D721Med (cell line): ENCODE results near the gene TCAF2.
A peak's percentile ranks its signal among the peaks of the same experiment; 100 is the strongest.
"Not testable (repeated sequence)": the region's sequence is repeated elsewhere in the genome, so short reads cannot be mapped to it uniquely, and the experiment has no call there.

Source experiments
- DNase-seq: peaks from one replicate; pipeline ENCODE4 v3.0.0; 2011; ENCODE audit warnings: low spot score; ENCODE audit not compliant: insufficient read length
- FAIRE-seq: peaks from 2 replicates; lab custom pipeline; 2011; peaks lifted over from hg19 to GRCh38; lab: Jason Lieb, UNC

The TCAF2 gene

DNA sequence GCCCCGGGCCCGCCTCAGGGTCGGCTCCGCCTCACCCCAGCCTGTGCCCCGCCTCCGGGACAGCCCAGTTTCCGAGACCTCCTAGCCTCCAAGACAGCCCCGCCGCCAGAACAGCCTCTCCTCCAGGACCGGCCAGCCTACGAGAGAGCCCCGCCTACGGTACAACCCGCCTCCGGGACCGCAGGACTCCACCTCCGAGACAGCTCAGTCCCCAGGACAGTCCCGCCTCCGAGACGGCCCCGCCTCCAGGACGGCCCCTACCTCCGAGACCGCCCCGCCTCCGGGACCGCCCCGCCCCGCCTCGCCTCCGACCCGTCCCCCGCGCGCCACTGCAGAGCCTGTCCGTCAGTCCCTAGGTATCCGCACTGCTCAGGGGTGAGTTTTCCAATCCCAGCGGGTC, at the start of gene TCAF2:
TSS of gene TCAF2 (plus strand) at position 329 of the 400 bp plus-strand sequence.
- FAIRE-seq, DNase-seq: not testable (repeated sequence)

DNA sequence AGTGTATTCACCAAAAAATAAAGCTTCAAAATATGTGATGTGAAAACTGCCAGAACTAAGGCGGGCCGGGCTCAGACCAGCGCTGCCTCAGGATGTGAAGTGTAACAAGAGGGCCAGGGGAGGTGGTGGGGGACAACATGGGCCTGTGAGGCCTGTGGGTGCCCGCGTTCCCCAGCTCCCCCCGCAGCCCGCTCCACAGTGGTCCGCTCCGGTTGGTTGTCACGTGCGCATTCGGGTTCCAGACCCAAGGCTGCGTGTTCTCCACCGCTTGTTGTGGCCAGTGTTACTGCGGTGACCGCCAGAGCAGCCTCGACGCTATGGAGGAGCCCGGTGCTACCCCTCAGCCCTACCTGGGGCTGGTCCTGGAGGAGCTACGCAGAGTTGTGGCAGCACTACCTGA, 49.3 kb upstream of the TCAF2 start, which contains the start of gene CTAGE15:
TSS of gene CTAGE15 (plus strand) at position 301 of the 400 bp plus-strand sequence. CDS start at position 318, 17 bp downstream.
- FAIRE-seq, DNase-seq: not testable (repeated sequence)

DNA sequence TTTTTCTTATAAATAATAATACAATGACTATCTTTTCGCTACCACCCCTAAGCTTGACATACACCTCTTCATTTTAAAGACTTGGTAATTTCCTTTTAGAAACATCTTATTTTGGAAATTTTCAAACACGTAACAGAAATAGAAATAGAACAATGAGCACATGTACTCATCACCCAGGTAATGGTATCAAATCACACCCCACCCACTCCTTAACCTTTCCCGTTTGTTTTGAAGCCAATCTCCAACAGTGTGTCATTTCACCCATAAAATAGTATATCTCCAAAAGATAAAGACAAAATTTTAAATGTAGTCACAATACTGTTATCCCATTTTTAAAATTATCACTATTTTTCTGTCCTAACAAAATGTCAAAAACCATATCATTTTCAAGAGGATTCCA, 32.6 kb upstream of the TCAF2 start:
- peak; percentile 64 for FAIRE-seq
- not testable (repeated sequence) for DNase-seq

DNA sequence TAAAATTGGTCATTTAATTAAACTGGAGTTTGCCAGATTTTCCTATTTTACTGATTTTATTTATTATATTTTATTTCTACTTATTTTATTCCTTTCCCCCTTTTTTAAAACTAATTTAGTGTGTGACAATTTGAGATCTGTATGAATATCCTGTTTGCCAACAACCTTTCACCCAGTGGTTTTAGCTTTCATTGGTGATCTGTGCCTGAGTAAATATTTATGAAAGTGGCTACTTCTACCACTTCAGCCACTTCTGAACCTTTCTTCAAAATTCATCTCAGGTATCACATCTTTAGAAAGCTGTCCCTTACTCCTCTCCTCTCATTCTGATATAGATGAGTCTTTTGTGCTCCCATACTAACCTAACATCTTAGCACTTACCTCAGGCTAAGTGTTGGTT, 30.9 kb upstream of the TCAF2 start:
- not testable (repeated sequence) for DNase-seq
- FAIRE-seq: peak; percentile 29

DNA sequence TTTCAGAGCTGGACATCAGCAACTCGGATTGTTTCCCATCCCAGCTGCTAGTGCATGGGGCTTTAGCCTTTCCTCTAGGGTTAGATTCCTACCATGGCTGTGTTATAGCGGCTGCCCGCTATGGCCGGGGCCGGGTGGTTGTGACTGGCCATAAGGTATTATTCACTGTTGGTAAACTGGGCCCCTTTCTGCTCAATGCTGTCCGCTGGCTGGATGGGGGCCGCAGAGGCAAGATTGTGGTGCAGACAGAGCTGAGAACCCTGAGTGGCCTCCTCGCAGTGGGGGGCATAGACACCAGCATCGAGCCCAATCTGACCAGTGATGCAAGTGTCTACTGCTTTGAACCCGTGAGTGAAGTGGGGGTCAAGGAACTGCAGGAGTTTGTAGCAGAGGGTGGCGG, 22.7 kb upstream of the TCAF2 start:
- FAIRE-seq, DNase-seq: not testable (repeated sequence)

DNA sequence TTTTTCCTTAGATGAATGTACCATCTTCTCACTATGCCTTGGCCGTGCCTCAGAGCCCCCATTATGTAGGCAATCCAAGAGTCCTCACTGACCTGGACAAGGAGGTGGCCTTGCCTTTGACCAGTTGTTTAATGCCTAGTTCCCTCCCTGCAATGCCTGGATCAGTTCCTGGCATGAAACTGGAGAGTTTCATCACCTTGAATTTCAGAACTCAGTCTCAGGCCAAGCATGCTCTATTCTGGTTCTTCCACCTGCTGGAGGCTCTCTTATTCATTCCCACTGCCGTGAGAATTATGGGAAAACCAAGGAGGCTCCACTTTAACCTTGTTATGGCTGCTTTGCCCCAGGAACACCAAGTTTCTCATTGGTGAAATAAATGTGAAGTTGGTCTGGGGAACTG, 17.2 kb upstream of the TCAF2 start:
- FAIRE-seq, DNase-seq: not testable (repeated sequence)

DNA sequence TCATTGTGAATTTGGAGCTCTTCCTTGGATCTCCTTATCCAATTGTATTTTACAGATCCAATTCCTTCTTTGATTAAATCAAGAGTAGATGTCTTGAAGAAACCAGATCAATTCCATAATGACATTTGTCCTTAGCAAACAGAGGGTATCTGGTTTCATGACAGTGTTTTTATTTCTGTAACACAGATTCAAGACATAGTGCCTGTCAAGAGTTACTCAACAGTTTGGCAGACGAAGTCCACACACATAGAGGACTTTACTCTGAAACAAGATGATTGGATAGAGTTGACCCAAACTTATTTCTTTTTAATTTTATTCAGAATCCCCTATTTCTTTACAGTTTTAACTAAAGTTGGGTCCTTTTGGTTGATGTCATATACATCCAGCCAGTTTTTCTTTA, 14.7 kb upstream of the TCAF2 start:
- peak; percentile 6 for FAIRE-seq
- DNase-seq: not testable (repeated sequence)

DNA sequence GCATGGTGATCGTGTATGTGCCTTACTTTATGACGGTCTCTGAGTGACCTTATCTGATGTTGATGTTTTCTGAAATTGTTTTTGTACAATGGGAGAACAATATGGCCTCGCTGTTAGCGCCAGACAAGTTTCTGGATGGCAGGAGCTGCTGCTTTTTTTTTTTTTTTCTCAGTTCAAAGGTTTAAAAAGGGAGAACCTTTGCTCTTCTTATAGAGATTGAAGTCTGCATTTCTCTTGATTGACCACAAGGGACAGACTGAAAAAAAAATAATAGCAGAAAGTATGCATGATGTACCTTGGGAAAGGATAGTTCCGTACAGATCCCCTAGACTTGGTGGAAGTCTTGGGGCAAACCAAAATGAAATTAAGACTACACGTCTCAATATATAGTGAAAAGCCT, 5.2 kb upstream of the TCAF2 start:
- not testable (repeated sequence) for FAIRE-seq, DNase-seq

DNA sequence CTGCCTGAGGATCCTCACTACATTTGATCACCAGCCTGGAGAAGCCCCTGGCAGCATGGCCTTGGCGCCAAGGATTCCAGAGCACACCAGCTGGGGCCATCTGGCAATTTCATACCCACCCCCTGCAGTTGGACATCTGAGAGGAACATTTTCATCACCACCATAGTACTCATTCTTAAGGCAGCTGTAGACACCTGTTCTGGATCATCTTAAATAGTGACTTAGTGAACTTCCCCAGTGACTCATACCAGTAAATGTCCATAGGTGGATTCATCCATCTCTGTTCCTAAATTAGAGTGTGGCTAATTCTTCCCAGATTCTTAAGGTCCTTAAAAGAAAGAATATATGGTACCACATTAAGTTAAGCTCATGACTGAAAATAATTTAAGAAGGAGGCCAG, 3.6 kb upstream of the TCAF2 start:
- DNase-seq, FAIRE-seq: not testable (repeated sequence)

DNA sequence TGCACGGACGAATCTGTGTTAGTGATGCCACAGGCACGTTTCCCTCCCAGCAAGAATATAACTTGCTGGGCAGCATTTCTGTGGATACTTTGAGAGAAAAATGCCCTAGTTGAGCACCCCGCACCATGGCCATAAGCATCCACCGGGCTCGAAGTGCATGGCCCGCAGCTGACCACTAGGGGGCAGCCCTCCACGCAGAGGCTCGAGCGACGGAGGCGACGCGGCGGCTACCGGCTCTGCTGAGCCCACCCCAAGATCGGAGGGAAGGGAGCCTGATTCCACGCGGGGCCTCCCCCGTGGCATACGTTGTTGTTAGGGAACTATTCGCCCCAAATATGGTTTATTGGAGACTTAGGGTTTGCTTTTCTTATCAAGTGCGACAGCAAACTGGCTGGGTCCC, 716 bp upstream of the TCAF2 start:
- FAIRE-seq, DNase-seq: not testable (repeated sequence)

DNA sequence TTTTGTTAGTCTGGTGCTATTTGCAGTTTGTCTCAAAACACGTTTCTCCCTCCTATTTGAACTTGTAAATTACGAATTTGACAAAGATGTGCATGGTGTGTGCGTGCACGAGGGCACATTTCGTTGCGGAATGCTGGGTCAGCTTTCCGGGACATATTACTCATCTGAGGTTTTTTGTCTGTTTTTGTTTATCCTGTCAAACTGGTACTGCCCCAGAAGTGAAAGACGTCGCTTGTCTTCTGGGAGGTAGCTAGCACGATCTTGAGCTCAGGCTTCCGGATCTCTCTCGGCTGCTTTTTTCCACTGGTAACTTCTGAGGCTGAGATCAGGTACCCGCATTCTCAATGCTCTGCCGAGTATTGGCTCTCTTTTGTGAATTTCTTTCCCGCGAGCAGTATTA, 401 bp downstream of the TCAF2 start:
- not testable (repeated sequence) for FAIRE-seq, DNase-seq

DNA sequence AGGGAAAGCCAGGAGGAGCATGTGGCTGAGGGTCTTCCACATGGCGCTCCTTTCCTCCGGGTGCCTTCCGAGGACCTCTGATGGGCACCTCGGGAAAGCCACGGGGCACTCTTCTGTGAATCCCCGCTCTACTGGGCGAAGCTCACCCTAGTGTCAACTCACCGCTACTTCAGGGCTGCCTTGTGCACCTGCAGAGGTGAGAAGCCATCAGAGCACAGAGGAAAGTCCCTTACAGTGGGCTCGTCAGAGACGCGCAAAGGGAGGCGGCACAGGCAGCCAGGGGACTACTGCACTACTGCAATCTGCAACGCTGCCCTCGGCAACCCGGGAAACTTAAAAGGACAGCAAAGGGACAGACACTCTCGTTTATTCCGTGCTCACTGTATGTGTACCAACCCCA, 1.4 kb downstream of the TCAF2 start:
- not testable (repeated sequence) for FAIRE-seq

DNA sequence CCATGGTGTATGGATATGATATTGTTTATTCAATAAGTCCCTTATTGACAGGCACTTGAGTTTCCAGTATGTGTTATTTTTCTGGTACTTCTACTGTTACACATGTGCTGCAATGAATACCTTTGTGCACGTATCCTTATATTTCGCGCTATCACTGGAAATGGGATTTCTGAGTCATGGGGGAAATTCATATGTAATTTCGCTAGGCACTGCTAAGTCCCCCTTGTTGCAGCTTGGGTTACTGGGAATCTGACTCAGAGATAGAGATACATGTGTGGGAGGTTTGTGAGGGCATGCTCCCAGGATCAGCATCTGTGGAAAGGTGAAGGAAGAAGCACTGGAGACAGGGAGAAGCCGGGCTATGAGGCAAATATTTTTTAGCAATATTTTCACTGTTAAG, 9.9 kb downstream of the TCAF2 start:
- DNase-seq, FAIRE-seq: not testable (repeated sequence)

More for the DNA sequence above, 1.4 kb downstream of the TCAF2 start:
- not testable (repeated sequence) for DNase-seq

DNA sequence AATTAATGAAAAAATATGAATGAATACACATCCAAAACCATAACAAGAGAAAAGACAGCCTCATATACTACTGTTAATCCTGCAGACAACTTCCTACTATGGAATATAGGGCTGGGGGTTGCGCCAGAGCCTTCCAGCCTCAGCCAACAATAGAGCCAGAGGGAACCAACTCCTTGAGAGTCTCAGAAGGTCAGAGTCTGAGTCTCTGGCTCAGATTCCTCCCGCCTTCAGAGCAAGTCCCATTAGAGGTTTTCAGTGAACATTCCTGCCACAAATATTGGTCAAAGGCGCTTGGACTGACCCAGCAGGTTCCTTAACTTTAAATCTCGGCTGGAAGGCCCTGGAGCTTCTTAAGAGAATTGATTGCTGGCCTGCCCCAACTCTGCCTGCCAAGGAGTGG, 11.7 kb downstream of the TCAF2 start:
- DNase-seq, FAIRE-seq: not testable (repeated sequence)

DNA sequence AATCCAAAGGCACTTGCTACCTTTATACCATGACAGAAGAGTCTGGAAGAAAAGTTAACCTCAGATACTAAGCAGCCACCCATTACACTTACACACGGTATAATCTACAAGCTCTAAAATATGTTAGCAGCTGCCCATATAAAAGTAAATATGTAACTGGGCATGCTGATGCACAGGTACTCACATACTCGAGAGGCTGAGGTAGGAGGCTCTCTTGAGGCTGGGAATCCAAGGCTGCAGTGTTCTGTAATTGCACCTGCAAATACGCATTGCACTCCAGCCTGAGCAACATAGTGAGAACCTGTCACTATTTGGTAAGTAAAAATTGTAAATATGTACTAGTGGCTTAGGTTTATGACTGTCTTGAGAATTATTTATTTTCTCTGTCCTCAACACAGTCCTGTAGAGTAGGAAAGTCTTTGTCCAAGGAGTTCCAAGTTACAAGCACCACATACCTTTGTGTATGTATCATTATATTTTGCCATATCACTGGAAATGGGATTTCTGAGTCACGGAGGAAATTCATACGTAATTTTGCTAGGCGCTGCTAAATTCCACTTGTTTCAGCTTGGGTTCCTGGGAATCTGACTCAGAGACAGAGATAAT, 12.3 kb downstream of the TCAF2 start:
- not testable (repeated sequence) for FAIRE-seq, DNase-seq

DNA sequence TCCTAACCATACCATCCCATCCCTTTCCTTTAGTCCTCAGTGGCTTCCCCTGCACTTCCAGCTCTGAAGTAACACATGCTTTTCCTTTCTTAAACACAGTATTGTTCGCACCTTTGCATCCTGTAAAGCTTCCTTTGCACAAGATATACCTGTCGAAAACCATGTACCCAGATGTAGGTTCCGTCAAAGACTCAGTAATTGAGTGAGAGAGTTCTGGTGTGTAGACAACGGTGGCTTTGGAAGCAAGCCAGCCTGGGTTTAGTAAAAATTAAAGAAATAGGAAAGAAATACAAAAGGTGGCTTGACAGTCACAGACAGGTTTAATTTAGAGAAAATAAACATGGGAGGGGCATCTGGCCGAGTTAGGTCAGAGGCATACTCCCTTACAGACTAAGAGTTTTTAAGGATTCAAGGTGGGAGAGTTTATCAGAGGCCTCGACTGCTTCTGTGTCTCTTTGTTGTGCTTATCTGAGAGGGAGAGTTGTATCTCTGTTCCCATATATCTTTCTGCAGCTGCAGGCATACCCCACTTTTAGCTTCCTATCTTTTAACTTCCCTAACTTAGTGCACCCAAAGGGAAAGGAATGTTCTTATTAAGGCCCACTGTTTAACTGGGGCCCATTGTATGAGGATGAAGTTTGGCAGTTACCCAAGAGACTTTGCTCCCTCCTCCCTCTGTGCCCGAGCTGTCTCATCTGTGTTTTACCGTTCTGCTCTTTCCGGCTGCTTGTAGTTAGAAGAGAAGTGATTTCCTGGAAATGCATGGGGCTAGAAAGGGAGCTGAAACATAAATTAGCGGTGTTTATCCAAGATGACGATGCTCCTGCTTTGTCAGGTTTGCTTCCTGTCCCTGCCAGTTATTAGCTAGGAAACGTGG, 14.8 kb downstream of the TCAF2 start:
- FAIRE-seq, DNase-seq: not testable (repeated sequence)

DNA sequence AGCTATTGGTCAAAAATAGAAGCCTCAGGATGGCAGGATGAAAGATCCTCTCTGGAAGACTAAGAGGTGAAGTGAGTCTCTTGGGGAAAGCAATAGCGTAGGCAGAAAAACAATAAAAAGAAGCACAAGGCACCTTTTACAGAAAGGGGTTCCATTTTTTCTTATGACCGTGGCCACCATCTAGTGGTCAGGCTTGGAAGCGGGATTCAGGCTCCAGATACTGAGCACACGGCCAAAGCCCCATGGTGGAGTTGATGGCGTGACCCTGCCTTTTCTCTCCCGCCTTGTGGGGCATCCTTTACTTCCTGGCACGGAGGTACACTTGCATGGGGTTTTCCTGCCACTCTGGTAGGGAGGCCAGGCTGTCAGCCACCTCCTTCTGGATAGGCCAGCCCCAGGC, 18.6 kb downstream of the TCAF2 start:
- not testable (repeated sequence) for FAIRE-seq, DNase-seq

DNA sequence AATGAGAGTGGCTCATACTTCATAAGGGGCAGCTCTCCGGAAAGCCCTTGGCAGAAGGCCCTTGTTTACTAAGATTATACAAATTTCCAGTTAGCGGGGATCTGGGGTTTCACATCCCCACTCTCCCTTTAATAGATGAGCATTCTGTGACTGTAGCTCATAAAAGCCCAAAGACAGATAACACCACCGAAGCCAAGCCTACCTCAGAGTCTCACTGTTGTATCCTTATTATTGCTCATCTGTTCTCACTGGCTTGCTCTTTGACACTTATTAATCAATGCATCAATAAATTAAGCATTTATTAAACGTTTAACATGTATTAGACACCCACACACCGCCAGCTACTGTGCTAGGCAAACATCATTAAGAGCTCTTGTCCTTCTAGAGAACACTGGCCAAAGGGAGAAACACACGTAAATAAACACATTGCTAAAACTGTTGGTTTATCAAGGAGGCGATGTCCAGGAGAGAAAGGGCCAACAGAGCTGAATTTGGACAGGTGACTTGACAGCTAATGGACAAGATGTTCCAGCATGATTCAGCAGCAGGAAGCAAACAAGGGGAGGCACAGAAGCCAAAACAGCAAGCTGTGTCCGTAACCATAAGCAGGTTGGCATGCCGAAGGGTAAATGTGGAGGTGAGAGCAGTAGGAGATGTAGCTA, 19.9 kb downstream of the TCAF2 start:
- FAIRE-seq, DNase-seq: not testable (repeated sequence)

DNA sequence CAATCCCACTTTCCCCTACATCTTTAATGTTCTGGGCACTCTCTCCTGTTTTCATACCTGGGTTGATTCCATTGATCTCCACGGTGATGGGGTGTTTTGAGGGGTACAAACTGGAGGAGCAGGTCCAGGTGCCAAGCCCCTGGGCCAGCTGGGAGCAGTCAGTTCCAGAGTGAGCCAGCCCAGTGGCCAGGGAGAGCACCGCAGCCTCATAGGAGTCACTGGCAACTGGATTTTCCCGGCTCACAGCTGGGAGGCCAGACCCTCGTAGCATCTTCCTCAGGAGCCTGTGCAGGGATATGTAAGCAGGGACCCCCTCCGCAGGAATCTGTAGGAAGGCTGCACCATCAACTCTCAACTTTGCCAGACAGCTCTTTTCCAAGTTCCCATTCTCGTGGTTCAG, 25.8 kb downstream of the TCAF2 start:
- DNase-seq, FAIRE-seq: not testable (repeated sequence)

DNA sequence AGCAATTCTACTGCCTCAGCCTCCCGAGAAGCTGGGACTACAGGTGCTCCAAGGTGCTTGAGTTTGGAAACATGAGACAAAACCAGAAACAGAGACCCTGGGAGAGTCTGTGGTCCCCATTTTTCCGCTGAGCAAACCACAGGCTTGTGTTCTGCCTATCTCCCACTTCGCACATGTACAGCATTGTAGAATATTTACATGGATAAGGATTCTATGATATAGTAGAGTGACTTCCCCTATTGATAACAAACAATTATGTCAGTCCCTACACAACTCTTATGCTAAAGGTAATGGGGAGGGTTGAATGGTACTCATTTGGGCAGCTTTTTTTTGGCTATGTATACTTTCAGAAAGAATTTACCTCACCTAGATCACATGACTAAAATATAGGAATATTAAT, 29.1 kb downstream of the TCAF2 start:
- DNase-seq, FAIRE-seq: not testable (repeated sequence)
